SU-DHL-6 (cell line): ENCODE measurements around the gene POFUT2.

Source experiments
- H2AFZ ChIP-seq: fragments of 200-600 bp; sonication (generic); 2 replicates; pipeline ENCODE4 v1.6.1; 2014; ENCODE audit warnings: low read depth, mild to moderate bottlenecking, moderate library complexity, mixed read lengths, antibody characterized with exemption, low read length; ENCODE audit not compliant: severe bottlenecking
- H3F3A ChIP-seq: fragments of 200-600 bp; shearing (Covaris generic); 2 replicates; pipeline ENCODE4 v1.6.0; 2016; ENCODE audit warnings: antibody characterized with exemption, mild to moderate bottlenecking; ENCODE audit not compliant: insufficient read depth
- H3K27ac ChIP-seq: fragments of 200-600 bp; sonication (generic); 2 replicates; pipeline ENCODE4 v1.5.1; 2016; ENCODE audit warnings: low read depth, mild to moderate bottlenecking, low read length, moderate library complexity, mixed read lengths
- H3K27me3 ChIP-seq: fragments of 200-600 bp; sonication (generic), shearing (Covaris generic); 2 replicates; pipeline ENCODE4 v1.6.0; 2014; ENCODE audit warnings: mild to moderate bottlenecking, low read length
- H3K36me3 ChIP-seq: fragments of 200-600 bp; sonication (generic); 2 replicates; pipeline ENCODE4 v1.6.1; 2014; ENCODE audit warnings: mild to moderate bottlenecking, low read length, mixed read lengths
- H3K4me2 ChIP-seq: fragments of 300-600, 200-600 bp; shearing (Covaris generic), sonication (generic); 2 replicates; pipeline ENCODE4 v1.6.0; 2014; ENCODE audit warnings: low read length, low read depth, mild to moderate bottlenecking; ENCODE audit not compliant: poor library complexity, severe bottlenecking
- H3K4me3 ChIP-seq: fragments of 200-600 bp; sonication (generic); 2 replicates; pipeline ENCODE4 v1.5.1; 2014; ENCODE audit warnings: antibody characterized with exemption, low read length, mild to moderate bottlenecking, mixed read lengths; ENCODE audit not compliant: insufficient read depth, poor library complexity, severe bottlenecking
- H3K79me2 ChIP-seq: fragments of 200-600 bp; sonication (generic); 2 replicates; pipeline ENCODE4 v1.6.1; 2014; ENCODE audit warnings: mild to moderate bottlenecking, low read length, moderate library complexity; ENCODE audit not compliant: insufficient read depth
- H3K9ac ChIP-seq: fragments of 200-600 bp; sonication (generic); 2 replicates; pipeline ENCODE4 v1.7.0; 2014; ENCODE audit warnings: mild to moderate bottlenecking, low read length
- H3K9me2 ChIP-seq: fragments of 200-600 bp; sonication (generic); replicated peaks from 2 replicates; pipeline ENCODE4 v1.6.1; 2014; ENCODE audit warnings: low read length; ENCODE audit not compliant: insufficient read depth
- H3K9me3 ChIP-seq: fragments of 200-600 bp; sonication (generic); 2 replicates; pipeline ENCODE4 v1.6.1; 2014; ENCODE audit warnings: low read length, mixed read lengths; ENCODE audit not compliant: insufficient read depth
- H4K20me1 ChIP-seq: fragments of 200-600 bp; sonication (generic); 2 replicates; pipeline ENCODE4 v1.6.1; 2014; ENCODE audit warnings: low read depth, mild to moderate bottlenecking, antibody characterized with exemption, low read length, moderate library complexity, mixed read lengths
- CTCF ChIP-seq: fragments of 200-600 bp; sonication (generic); IDR thresholded peaks from one replicate; pipeline ENCODE4 v1.5.1; 2017; ENCODE audit warnings: antibody characterized with exemption, mild to moderate bottlenecking, low read length, moderate library complexity; ENCODE audit not compliant: insufficient read depth, poor library complexity, severe bottlenecking
- EZH2phosphoT487 ChIP-seq: fragments of 200-600 bp; sonication (generic), shearing (Covaris generic); conservative IDR thresholded peaks from 2 replicates; pipeline ENCODE4 v1.6.1; 2018; ENCODE audit warnings: mild to moderate bottlenecking, antibody characterized with exemption, low read length, moderate library complexity, mixed read lengths

Gene POFUT2

GRCh38 chr21:45220714-45221490, 66.8 kb downstream of the POFUT2 start:
- no peaks in the 10 kb centered on the region for H3K9me2 ChIP-seq

GRCh38 chr21:45220071-45220481, 67.6 kb downstream of the POFUT2 start:
- Histone ChIP-seq H2AFZ (no peak overlapping the region), H3K79me2 (no peaks in the 10 kb centered on the region), H4K20me1 (no peaks in the 10 kb centered on the region), H3K36me3 (peaks cover 3% of the 10 kb centered on the region; the same call in 1 of the 2 replicates), H3K9ac (no peak overlapping the region), H3F3A (no peaks in the 10 kb centered on the region), H3K27ac (no peak overlapping the region), H3K4me2 (no peak overlapping the region), H3K4me3 (no peak overlapping the region), H3K9me2 (no peaks in the 10 kb centered on the region), H3K27me3 (no peaks in the 10 kb centered on the region), H3K9me3 (no peaks in the 10 kb centered on the region)
- TF ChIP-seq CTCF: no peak
- no peak for TF ChIP-seq EZH2phosphoT487

More at GRCh38 chr21:45220714-45221490, 66.8 kb downstream of the POFUT2 start:
- Histone ChIP-seq H3K27me3 (no peaks in the 10 kb centered on the region), H3K36me3 (peaks cover 3% of the 10 kb centered on the region; the same call in 1 of the 2 replicates), H3K4me2 (no peak overlapping the region), H2AFZ (no peak overlapping the region), H3K9ac (no peak overlapping the region), H3K9me3 (no peaks in the 10 kb centered on the region), H3F3A (no peaks in the 10 kb centered on the region), H3K4me3 (no peak overlapping the region), H4K20me1 (no peaks in the 10 kb centered on the region), H3K27ac (no peak overlapping the region), H3K79me2 (no peaks in the 10 kb centered on the region)
- TF ChIP-seq EZH2phosphoT487 (no peak), CTCF (no peak)

- H4K20me1 ChIP-seq: no peaks in the 10 kb centered on the region
- H3K36me3 ChIP-seq: peaks cover 3% of the 10 kb centered on the region; the same call in 1 of the 2 replicates
- no peaks in the 10 kb centered on the region for H3F3A ChIP-seq
- H3K4me2 ChIP-seq: no peak overlapping the region
- no peak overlapping the region for H3K4me3 ChIP-seq
- no peak overlapping the region for H3K27ac ChIP-seq
- no peaks in the 10 kb centered on the region for H3K79me2 ChIP-seq
- no peaks in the 10 kb centered on the region for H3K27me3 ChIP-seq
- no peak overlapping the region for H3K9ac ChIP-seq
- no peaks in the 10 kb centered on the region for H3K9me2 ChIP-seq
- no peak overlapping the region for H2AFZ ChIP-seq
- TF ChIP-seq CTCF (no peak), EZH2phosphoT487 (no peak)
- no peaks in the 10 kb centered on the region for H3K9me3 ChIP-seq
Observed at GRCh38 chr21:45219517-45219916, 68.2 kb downstream of the POFUT2 start.
